Measurements from ENCODE around the gene ATAD3C.
"Not testable (repeated sequence)": the region's sequence is repeated elsewhere in the genome, so short reads cannot be mapped to it uniquely, and the experiment has no call there.

Gene ATAD3C

GRCh38 chr1:1455366-1455884, 5.9 kb downstream of the ATAD3C start:
- in situ Hi-C loops (cut with MboI; ENCODE audit: low sequenced_read_pairs, unreplicated experiment), result no loop called here
- DNase-seq (ENCODE audit: low spot score), result no peak
- TF ChIP-seq CTCF (IDR thresholded peaks at IDR 0.05; ENCODE audit: borderline replicate concordance, control extremely low read depth, extremely low read depth, insufficient read depth, missing control alignments), result no peak

- DNase-seq (ENCODE audit: low spot score); in situ Hi-C loops (cut with MboI; ENCODE audit: low sequenced_read_pairs, unreplicated experiment): not testable (repeated sequence)
These were observed 6.4 kb downstream of the ATAD3C start for GRCh38 chr1:1455934-1456333.

- DNase-seq (ENCODE audit: low spot score); in situ Hi-C loops (cut with MboI; ENCODE audit: low sequenced_read_pairs, unreplicated experiment): not testable (repeated sequence)
These were observed 7.3 kb downstream of the ATAD3C start for GRCh38 chr1:1456683-1457255.

GRCh38 chr1:1459156-1459555, 9.7 kb downstream of the ATAD3C start:
- DNase-seq (ENCODE audit: low spot score); in situ Hi-C loops (cut with MboI; ENCODE audit: low sequenced_read_pairs, unreplicated experiment): not testable (repeated sequence)

- DNase-seq (ENCODE audit: low spot score); in situ Hi-C loops (cut with MboI; ENCODE audit: low sequenced_read_pairs, unreplicated experiment): not testable (repeated sequence)
These were observed 10.2 kb downstream of the ATAD3C start for GRCh38 chr1:1459711-1460110.

- no peak for TF ChIP-seq CTCF (IDR thresholded peaks at IDR 0.05; ENCODE audit: borderline replicate concordance, control extremely low read depth, extremely low read depth, insufficient read depth, missing control alignments)
- DNase-seq (ENCODE audit: low spot score), result peak; percentile 32
- in situ Hi-C loops (cut with MboI; ENCODE audit: low sequenced_read_pairs, unreplicated experiment), result no loop called here
These were observed 11.1 kb downstream of the ATAD3C start for GRCh38 chr1:1460540-1461130.

- no peak for TF ChIP-seq CTCF (IDR thresholded peaks at IDR 0.05; ENCODE audit: borderline replicate concordance, control extremely low read depth, extremely low read depth, insufficient read depth, missing control alignments)
- no peak for DNase-seq (ENCODE audit: low spot score)
- in situ Hi-C loops (cut with MboI; ENCODE audit: low sequenced_read_pairs, unreplicated experiment), result no loop called here
These were observed 12.3 kb downstream of the ATAD3C start for GRCh38 chr1:1461721-1462317.

- peak; percentile 55 for DNase-seq (ENCODE audit: low spot score)
- TF ChIP-seq CTCF (IDR thresholded peaks at IDR 0.05; ENCODE audit: borderline replicate concordance, control extremely low read depth, extremely low read depth, insufficient read depth, missing control alignments), result no peak
- in situ Hi-C loops (cut with MboI; ENCODE audit: low sequenced_read_pairs, unreplicated experiment), result no loop called here
These were observed 13.0 kb downstream of the ATAD3C start for GRCh38 chr1:1462318-1462966.
